Frontal cortex (tissue), 4 donors: ENCODE measurements around the gene CANT1. TPM values are rescaled to one million over a fixed set of nuclear protein-coding genes. Genes with fewer than 3 reads are reported as not detected.

Experiments used
- DNase-seq, 2 donors: peaks; one replicate each; pipeline ENCODE4 v3.0.0; 2012; ENCODE audit warnings: low spot score in 2 of 2
- FAIRE-seq: peaks from 2 replicates; lab custom pipeline; 2012; peaks lifted over from hg19 to GRCh38; lab: Jason Lieb, UNC
- total RNA-seq: library from RNA; depleted of rRNA; stranded (reverse); fragments of >200 nt; gene quantifications from one replicate; pipeline ENCODE4 v1.2.3, GENCODE V29; 2014
- donor health status: control.
- donor health status: control.
- donor health status: control.

Gene CANT1
- total RNA-seq, 1 donor from 2014 or later = 17.5 TPM

DNA sequence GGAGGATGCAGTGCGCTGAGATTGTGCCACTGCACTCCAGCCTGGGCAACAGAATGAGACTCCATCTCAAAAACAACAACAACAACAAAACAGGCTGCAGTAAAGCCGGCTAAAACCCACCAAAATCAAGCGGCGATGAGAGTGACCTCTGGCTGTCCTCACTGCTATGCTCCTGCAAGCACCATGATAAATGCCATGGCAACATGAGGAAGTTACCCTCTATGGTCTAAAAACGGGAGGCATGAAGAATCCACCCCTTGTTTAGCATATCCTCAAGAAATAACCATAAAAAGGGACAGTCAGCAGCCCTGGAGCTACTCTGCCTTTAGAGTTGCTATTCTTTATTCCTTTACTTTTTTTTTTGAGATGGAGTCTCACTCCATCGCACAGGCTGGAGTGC, 21.4 kb downstream of the CANT1 start:
- DNase-seq (no peak), FAIRE-seq (no peak)

DNA sequence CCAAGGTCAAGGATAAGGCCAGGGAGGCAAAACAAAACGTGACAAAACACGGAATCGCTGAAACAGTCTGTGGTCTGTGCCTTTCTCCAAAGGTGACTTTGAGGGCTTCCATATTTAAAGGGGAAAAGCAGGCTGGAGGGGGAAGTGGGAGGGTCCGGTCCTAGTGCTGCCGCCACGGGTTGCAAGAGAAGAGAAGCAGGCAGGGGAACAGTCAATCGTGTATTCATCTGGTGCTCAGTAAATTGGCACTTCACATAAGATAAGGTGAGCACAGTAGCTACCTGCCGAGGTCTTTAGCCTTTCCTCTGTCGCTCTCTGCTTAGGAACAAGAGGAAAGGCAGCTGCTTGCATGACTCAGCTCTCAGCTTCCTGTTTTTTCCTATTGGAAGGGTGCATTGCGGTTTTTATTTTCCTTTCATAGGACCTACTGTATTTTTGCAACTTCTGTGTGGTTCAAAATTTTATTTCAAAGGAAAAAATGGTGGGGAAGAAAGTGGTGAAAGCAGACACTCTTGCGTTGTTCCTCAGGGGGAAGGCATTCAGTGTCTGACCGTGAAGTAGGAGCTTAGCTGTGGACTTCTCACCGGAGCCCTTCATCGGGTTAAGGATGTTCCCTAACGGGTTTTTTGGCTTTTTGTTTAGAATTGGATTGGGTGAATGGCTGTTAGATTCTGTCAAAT, 22.8 kb downstream of the CANT1 start:
- DNase-seq = no peak
- no peak for FAIRE-seq

DNA sequence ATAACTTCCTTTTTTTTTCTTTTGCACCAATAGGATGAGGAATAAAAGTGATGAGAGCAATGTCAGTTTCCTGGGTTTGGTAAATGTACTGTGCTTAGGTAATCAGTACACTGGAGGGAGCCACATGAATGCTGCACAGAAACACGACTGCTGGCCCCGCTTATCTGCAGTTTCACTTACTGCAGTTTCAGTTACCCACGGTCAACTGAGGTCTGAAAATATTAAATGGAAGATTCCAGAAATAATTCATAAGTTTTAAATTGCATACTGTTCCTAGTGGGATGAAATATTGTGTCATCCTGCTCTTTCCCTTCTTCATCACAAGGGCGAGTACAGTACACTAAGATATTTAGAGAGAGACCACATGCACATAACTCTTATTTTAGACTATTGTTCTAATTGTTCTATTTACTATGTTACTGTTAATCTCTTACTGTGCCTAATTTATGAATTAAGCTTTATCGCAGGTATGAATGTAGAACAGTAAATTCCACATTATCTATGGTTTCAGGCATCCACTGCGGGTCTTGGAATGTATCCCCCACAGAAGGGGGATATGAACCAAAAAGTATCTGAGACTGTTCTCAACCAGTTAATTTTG, 23.4 kb downstream of the CANT1 start:
- FAIRE-seq = no peak
- DNase-seq = no peak

DNA sequence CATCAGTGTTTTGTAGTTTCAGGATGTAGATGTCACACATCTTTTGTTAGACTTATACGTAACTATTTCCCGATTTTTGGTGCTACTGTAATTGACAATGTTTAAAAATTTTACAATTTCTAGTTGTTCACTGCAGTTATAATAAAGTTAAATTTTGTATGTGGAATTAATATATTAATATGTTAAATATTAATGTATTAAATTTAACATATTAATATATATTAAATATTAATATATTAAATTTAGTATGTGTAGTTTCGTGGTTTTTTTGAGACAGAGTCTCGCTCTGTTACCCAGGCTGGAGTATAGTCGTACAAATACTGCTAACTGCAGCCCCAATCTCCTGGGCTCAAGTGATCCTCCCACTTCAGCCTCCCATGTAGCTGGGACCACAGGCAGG, 24.2 kb downstream of the CANT1 start:
- peak; percentile 21 for FAIRE-seq

DNA sequence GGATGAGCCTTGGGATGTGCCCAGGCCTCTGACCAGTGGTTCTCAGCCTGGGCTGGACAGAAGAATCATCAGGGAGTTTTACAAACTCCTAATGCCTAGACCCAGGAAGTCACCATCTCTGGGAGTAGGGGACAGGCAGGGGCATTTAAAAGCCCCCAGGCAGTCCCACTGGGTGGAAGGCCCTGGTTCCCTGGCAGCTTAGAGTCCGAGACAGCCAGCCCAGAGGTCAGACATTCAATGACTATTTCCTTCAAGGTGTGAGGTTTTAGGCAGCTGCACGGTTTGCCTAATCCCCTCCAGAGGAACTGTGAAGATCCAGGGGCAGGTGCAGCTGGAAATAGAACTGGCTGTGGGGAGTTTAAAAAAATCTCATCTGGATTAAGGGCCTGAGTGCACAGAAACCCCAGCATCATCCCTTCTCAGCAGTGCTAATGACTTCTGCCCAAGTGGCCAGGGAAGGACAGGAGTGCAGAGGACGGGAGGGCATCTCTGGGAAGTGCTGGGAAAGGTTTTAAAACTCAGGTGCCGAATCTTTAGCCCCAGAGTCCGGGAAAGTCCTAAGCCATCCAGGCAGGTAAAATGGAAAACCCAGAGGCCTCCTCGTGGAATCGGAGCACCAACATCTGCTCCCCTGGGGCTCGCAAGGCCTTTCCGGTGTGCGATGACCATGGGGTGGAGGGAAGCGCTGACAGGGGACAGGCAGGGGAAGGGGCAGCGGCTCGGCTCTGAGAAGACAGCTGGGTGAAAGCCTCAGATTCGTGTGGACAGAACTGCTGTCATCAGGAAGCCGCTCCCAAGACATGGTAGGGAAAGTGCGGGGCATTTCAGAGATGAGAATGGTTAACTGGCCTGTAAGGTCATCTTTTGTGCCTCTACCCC, 28.3 kb downstream of the CANT1 start:
- no peak for DNase-seq
- no peak for FAIRE-seq

More for the DNA sequence above, 24.2 kb downstream of the CANT1 start:
- no peak for DNase-seq

DNA sequence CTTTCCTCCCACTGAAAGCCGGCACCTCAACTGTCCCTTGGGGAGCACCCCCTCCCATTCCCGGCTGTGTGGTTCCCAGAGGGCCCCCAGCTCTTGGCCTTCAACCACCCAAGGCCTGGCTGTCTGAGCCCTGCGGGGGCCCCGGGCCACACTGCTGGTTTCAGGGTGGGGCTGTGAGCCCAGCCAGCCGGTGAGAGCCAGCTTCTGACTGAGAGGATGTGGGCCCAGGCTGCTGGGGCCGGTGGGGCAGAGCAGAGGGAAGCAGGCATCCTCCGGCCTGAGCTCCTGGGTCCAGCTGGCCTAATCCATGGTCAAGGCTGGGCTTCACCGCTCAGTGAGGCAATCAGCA, 29.0 kb downstream of the CANT1 start:
- DNase-seq (no peak), FAIRE-seq (no peak)

DNA sequence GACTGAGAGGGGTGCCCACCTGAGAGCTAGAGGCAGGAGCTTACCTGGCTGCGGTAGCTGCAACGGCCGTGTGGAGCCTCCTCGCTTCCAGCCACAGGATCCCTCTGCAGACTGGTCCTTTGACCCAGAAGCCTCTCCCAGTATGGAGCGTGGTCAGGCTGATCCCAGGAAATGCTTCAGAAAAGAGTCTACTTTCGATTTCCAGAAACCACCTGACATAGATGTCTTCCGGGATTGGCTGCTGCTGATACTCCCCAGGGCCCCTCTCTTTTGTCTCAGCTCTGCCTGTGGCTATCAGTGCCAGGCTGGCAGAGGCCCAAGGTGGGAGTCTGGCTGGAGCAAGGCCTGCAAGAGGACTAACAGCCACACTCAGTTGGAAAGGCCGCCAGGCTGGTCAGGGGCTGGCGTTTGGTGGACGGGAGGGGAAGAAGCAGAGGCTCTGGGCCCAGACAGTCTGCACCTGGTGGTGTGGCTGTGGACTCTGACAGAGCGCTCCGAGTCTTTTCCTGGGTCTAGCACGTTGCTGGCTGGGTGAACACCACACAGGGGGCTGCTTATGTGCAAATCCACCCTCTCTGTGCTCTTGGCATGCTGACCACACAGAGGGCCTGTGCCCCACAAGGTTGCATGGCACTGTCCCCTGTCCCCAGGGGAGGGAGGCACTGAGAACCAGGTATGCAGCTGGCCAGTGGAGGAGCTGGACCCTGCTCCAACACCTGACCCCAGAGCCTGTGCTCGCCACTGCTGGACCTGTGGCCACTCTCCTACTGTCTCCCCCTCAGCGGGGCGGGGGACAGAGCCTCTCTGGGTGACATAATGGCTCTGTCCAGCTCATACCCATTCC, 29.6 kb downstream of the CANT1 start, which contains the start of gene LGALS3BP:
TSS of gene LGALS3BP (minus strand) at position 144 of the 844 bp plus-strand sequence. CDS start 2,732 bp downstream, outside the sequence.
- DNase-seq (peak; percentile 72 to 82), FAIRE-seq (no peak)

DNA sequence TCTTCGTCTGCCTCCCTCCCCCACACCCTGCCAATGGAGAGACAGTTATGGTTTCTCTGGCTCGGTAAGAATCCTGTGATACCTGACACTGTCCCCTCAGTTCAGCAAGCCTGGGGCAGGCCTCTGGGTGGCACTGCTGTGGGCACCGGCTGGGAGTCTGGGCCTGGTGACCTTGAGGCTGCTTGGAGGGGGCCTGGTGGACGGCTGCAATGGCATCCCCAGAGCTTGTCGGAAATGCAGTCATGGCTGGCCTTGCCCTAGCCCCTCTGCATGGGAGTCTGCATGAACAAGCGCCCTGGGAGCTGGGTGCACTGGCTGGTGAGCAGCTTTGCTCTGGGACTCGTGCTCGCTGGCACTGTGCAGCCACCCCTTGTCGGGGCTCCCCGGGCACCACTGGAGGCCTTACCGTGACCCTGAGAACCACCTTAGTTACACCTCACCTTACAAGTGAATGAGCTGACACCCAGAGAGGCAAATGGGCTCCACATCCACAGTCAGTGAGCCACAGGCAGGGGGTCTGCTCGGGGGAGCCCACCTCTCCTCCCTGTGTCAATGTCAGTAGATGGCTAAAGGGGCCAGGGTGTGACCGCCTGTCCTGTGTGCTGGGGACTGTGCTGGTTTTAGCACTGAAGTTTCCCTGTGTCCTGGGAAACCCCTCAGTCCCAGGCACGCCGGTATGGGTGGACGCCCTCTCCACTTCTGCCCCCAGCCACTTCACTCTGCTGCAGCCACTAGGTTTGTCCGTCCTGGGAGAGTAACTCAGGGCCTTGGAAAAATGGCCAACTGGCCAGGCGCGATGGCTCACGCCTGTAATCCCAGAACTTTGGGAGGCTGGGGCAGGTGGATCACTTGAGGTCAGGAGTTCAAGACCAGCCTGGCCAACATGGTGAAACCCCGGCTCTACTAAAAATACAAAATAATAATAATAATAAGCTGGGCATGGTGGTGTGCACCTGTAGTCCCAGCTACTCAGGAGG, 31.3 kb downstream of the CANT1 start:
- no peak for DNase-seq
- FAIRE-seq = no peak

DNA sequence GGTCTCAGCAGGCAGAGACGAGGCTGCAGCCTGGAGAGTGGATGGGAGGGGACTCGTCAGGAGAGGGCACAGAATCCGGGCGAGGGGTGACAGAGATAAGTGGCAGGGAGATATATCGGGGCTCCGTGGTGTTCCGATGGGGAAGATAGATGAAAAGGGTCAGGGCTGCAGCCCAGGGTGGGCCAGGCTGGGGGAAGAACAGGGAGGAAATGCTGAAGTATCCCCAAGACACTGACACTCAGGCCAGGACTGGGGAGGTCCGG, 32.0 kb downstream of the CANT1 start:
- FAIRE-seq (no peak), DNase-seq (no peak)

DNA sequence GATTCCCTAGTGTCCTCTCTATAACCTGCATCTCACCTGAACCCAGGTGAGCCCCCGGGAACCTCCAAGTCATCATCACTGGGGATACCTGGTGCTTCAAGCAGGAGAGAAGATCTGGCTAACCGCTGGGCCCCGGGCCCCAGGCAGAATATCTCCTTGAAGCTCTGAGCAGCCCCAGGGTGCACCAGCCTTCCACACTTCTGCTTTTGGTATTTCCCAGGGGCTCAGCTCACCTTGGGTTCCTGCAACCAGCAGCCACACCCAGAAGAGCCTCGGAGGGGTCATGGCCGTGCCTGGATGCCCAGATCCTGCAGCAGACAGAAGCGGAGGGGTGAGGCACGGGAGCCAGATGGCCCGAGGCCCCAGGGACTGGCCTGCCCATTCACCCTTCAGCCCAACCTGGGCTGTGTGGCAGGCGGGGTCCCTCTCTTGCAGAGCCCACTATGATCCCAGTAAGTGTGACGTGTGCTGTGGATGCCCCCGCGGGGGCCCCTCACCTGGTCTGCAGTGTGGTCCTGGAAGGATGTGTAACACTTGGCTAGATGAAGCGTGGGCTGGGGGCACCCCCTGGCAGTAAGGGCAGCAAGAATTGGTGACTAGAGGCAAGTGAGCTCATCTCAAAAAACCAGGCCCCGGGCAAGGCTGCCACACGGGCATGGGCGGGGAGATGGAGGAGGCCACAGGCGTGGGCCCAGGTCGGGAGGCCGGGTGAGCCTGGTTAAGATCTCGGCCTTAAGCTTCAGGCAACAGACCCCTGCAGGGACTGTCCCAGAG, 32.5 kb downstream of the CANT1 start:
- FAIRE-seq (no peak), DNase-seq (no peak)

DNA sequence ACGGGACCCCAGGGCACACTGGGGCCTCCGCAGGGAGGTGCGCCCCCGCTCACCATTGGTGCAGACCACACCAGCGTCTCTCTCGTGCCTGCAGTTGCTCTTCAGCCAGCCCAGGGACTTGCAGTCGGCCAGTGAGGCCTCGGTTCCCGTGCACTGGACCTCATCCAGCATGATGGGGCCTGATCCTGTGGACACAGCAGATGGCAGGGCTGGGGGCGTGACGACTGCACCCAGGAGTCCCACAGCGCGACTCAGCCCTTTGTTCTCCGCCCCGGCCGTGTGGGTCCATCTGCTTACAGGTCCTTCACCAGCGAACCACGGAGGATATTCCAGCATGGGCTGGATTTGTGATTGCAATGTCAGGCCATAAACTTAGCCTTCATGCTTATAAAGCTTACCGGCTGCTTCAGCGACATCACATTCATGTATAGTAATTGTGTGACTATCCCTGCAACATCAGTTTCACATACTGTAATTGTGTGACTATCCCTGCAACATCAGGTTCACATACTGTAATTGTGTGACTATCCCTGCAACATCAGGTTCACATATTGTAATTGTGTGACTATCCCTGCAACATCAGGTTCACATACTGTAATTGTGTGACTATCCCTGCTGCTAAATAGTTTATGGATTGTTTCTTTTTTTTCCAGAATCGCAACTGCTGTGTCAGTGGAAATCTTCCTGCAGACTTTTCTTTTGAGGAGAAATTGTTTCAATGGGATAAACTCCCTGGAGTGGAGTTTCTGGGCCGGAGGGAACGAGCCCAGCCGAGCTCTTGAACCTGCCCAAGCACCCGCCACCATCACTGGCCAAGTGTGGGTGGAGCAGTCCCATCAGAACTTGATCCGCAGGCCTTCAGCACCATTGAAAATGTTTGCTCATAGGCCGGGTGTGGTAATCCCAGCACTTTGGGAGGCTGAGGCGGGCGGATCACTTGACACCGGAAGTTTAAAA, 34.7 kb downstream of the CANT1 start:
- peak in 1 of 2 donors; percentile 45 for DNase-seq
- FAIRE-seq = no peak

DNA sequence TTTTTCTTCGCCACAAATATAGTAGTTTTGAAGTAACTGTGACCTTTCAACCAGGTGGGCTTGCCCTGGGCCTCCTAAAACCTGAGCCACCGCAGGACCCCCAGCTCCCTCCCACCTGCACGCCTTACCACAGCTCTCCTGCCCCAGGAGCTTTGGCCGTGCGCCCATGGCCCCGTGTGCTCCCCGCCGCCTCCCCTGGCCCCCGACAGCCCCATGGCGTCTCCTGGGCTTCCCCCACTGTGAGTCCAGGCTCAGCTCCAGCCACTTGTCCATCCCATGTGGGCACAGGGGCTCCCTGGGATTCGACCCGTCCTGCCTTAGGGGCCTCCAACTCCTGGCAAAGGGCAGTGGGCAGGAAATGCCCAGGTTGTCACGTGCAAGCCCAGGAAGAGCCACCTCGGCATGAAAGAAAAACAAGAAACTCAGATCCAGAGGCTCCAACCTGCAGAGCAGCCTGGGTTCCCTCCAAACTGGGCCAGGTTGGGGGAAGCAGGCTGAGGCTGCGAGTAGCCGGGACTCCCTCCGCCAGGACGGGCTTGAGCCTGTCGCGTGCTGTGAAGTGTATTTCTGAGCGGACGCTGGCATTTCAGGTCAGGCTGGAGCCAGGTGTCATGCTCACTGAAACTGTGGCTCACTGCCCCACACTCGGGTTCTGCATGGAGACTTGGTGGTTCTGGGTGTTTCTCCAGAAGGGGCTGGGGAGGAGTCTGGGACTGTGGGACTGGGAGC, 35.6 kb downstream of the CANT1 start:
- DNase-seq (peak in 1 of 2 donors; percentile 21), FAIRE-seq (no peak)

DNA sequence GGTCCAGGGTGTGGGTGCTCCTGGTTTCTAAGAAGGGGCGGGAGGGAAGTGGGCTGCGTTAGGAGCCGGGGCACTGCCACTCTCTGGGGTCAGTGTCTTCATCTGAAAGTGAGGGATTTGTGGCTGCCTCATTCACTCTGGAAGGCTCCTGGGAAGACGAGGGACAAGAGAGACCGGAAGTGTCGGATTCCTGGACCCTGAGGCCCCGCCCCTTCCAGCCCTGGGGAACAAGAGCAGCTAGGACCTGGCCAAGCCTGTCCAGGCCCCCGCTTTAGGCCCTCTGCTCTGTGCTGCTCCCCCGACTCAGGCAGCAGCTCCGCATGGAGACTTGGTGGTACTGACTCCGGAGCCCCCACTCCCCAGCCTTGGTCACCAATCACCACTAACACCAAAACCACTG, 36.4 kb downstream of the CANT1 start:
- FAIRE-seq = no peak
- peak in 1 of 2 donors; percentile 29 for DNase-seq

DNA sequence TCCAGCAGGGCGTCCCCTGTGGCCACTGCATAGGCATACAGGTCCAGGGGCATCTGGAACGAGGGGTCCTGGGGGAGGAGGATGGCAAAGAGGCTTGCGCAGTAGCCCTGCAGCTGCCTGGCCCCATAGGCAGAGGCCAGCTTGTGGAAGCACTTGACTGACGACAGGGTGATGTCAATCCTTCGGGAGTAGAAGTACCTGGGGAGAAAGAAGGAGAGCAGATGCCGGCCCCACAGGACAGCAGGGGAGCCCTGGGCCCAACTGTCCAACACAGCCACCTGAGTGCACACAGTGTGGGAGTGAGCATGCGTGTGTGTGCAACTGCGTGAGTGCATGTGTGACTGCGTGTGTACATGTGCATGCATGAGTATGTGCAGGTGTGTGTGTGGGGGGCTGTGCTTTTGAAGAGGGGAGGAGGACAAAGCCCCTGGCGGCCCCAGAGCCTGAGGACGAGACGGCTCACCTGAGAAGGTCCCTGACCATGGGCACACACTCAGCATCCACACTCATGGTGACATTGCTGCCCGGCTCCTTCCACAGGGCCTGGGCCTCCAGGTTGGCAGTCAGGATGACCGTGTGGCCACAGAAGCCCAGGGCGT, 37.0 kb downstream of the CANT1 start:
- FAIRE-seq (no peak), DNase-seq (no peak)

DNA sequence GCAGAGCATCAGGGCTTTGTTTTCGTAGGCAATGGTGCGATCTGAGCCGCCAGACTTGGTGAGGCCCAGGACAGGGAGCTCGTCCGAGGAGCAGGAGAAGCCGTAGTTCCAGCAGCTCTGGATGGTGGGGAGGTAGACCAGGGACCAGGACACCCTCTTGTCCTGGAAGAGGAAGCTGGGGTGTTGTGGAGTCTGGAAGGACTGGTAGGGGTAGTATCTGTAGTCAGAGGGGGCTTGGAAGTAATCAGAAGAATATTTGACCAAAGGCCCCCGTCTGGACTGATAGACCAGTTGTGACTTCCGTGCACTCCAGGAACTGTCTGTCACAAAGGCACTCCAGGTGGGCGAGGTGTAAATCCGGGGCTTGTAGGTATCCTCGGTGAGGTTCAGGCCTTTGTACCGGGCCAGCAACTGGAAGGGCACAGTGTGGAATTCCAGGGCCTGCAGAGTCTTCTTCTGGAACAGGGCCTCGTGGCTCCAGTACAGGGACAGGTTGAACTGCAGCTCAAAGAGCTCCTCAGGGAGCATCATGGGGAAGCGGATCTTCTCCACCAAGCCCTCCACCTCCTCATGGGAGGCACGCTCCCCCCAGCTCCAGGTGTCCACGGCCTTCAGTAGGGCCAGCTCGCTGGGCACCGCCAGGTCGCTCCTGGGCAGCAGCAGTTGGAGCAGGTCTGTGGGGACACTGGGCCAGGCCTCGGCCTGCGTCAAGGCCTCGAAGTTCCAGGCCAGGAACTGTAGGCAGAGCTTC, 37.6 kb downstream of the CANT1 start:
- DNase-seq (peak in 1 of 2 donors; percentile 20), FAIRE-seq (no peak)
